Measurements from ENCODE around the gene LDAH. TPM values are rescaled to one million over a fixed set of nuclear protein-coding genes. Genes with fewer than 3 reads are reported as not detected.

Gene LDAH
- total RNA-seq, 1 donor from 2014 or later: 24.9 TPM

- DNase-seq (ENCODE audit: low read depth): no peak
- Histone ChIP-seq H3K36me3 (ENCODE audit: control insufficient read depth, insufficient read depth, low read length) (no peaks in the 10 kb centered on the region), H3K4me3 (ENCODE audit: low read depth, low read length) (no peak overlapping the region), H3K27me3 (ENCODE audit: control insufficient read depth, insufficient read depth, low read length) (no peaks in the 10 kb centered on the region)
- TF ChIP-seq, protein P1, sequence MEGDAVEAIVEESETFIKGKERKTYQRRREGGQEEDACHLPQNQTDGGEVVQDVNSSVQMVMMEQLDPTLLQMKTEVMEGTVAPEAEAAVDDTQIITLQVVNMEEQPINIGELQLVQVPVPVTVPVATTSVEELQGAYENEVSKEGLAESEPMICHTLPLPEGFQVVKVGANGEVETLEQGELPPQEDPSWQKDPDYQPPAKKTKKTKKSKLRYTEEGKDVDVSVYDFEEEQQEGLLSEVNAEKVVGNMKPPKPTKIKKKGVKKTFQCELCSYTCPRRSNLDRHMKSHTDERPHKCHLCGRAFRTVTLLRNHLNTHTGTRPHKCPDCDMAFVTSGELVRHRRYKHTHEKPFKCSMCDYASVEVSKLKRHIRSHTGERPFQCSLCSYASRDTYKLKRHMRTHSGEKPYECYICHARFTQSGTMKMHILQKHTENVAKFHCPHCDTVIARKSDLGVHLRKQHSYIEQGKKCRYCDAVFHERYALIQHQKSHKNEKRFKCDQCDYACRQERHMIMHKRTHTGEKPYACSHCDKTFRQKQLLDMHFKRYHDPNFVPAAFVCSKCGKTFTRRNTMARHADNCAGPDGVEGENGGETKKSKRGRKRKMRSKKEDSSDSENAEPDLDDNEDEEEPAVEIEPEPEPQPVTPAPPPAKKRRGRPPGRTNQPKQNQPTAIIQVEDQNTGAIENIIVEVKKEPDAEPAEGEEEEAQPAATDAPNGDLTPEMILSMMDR (IDR thresholded peaks at IDR 0.05; ENCODE audit: insufficient read depth, low read length, poor library complexity, severe bottlenecking): no peak
These were observed 116.7 kb downstream of the LDAH start for GRCh38 chr2:20706217-20706616.

- Histone ChIP-seq H3K27me3 (ENCODE audit: control insufficient read depth, insufficient read depth, low read length) (no peaks in the 10 kb centered on the region), H3K4me3 (ENCODE audit: low read depth, low read length) (no peak overlapping the region), H3K36me3 (ENCODE audit: control insufficient read depth, insufficient read depth, low read length) (no peaks in the 10 kb centered on the region)
- TF ChIP-seq, protein P1 (IDR thresholded peaks at IDR 0.05; ENCODE audit: insufficient read depth, low read length, poor library complexity, severe bottlenecking): no peak
- DNase-seq (ENCODE audit: low read depth): no peak
These were observed 118.0 kb downstream of the LDAH start for GRCh38 chr2:20704886-20705285.

DNA sequence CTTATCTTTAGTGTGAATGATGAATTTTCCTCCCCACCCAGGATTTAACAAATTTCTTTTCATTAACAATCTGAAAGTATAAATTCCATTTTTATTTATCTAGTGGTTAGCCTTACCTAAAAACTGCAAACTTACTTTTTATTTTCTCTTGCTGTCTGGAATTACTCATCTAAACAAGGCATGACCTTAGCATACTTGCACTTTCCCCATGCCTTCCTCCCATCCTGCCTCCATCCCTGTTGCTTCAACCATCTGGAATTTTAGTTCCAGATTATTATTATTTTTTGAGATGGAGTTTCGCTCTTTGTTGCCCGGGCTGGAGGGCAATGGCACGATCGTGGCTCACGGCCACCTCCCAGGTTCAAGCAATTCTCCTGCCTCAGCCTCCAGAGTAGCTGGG is 120.3 kb downstream of the LDAH start:
- H3K4me3 ChIP-seq (ENCODE audit: low read depth, low read length): no peak overlapping the region
- H3K36me3 ChIP-seq (ENCODE audit: control insufficient read depth, insufficient read depth, low read length): no peaks in the 10 kb centered on the region
- no peaks in the 10 kb centered on the region for H3K27me3 ChIP-seq (ENCODE audit: control insufficient read depth, insufficient read depth, low read length)
- DNase-seq (ENCODE audit: low read depth): no peak
- TF ChIP-seq, protein P1 (IDR thresholded peaks at IDR 0.05; ENCODE audit: insufficient read depth, low read length, poor library complexity, severe bottlenecking): no peak

- H3K27me3 ChIP-seq (ENCODE audit: control insufficient read depth, insufficient read depth, low read length): no peaks in the 10 kb centered on the region
- H3K36me3 ChIP-seq (ENCODE audit: control insufficient read depth, insufficient read depth, low read length): no peaks in the 10 kb centered on the region
These were observed 123.8 kb downstream of the LDAH start for GRCh38 chr2:20698916-20699613.

GRCh38 chr2:20697322-20697934 is 125.5 kb downstream of the LDAH start:
- no peak for DNase-seq (ENCODE audit: low read depth)
- TF ChIP-seq, protein P1 (IDR thresholded peaks at IDR 0.05; ENCODE audit: insufficient read depth, low read length, poor library complexity, severe bottlenecking): no peak
- Histone ChIP-seq H3K36me3 (ENCODE audit: control insufficient read depth, insufficient read depth, low read length) (no peaks in the 10 kb centered on the region), H3K4me3 (ENCODE audit: low read depth, low read length) (no peak overlapping the region), H3K27me3 (ENCODE audit: control insufficient read depth, insufficient read depth, low read length) (no peaks in the 10 kb centered on the region)

More at GRCh38 chr2:20698916-20699613, 123.8 kb downstream of the LDAH start:
- DNase-seq (ENCODE audit: low read depth): no peak
- H3K4me3 ChIP-seq (ENCODE audit: low read depth, low read length): no peak overlapping the region
- TF ChIP-seq, protein P1 (IDR thresholded peaks at IDR 0.05; ENCODE audit: insufficient read depth, low read length, poor library complexity, severe bottlenecking): no peak
